GM18873 (cell line): ENCODE measurements around the gene PTPN23.

ENCODE experiments used
- ATAC-seq: cut with Tn5 transposase; IDR thresholded peaks from one replicate; pipeline ENCODE4 v1.9.1; 2021; ENCODE audit warnings: mild to moderate bottlenecking, moderate library complexity, moderate number of reproducible peaks; ENCODE audit not compliant: unreplicated experiment, low FRiP score

Gene PTPN23

GRCh38 chr3:47370887-47371697 is 9.7 kb upstream of the PTPN23 start:
- ATAC-seq, result no peak

GRCh38 chr3:47374587-47374986 is 6.2 kb upstream of the PTPN23 start:
- ATAC-seq, result no peak

GRCh38 chr3:47376393-47376792 is 4.4 kb upstream of the PTPN23 start:
- ATAC-seq, result no peak

- no peak for ATAC-seq
These were observed 3.6 kb upstream of the PTPN23 start for GRCh38 chr3:47377186-47377585.

GRCh38 chr3:47378869-47379268 is 2.0 kb upstream of the PTPN23 start:
- no peak for ATAC-seq

GRCh38 chr3:47379411-47379899 is 1.4 kb upstream of the PTPN23 start:
- no peak for ATAC-seq

- no peak for ATAC-seq
These were observed 708 bp upstream of the PTPN23 start for GRCh38 chr3:47380026-47380600.

GRCh38 chr3:47381317-47382157 is 716 bp downstream of the PTPN23 start:
- peak; percentile 40 for ATAC-seq

GRCh38 chr3:47384425-47384824 is 3.6 kb downstream of the PTPN23 start:
- ATAC-seq, result no peak

- no peak for ATAC-seq
These were observed 4.2 kb downstream of the PTPN23 start for GRCh38 chr3:47385007-47385406.

GRCh38 chr3:47385796-47386195 is 5.0 kb downstream of the PTPN23 start:
- no peak for ATAC-seq

GRCh38 chr3:47392933-47393332 is 12.1 kb downstream of the PTPN23 start:
- no peak for ATAC-seq

- no peak for ATAC-seq
These were observed 13.5 kb downstream of the PTPN23 start for GRCh38 chr3:47394140-47394870.

GRCh38 chr3:47394881-47395280 is 14.1 kb downstream of the PTPN23 start:
- no peak for ATAC-seq

GRCh38 chr3:47398228-47398627 is 17.4 kb downstream of the PTPN23 start:
- ATAC-seq, result no peak

- ATAC-seq, result no peak
These were observed 18.2 kb downstream of the PTPN23 start for GRCh38 chr3:47399016-47399415.

GRCh38 chr3:47399531-47400270 is 18.9 kb downstream of the PTPN23 start:
- no peak for ATAC-seq

GRCh38 chr3:47404431-47404876 is 23.6 kb downstream of the PTPN23 start:
- no peak for ATAC-seq

GRCh38 chr3:47404955-47405790 is 24.4 kb downstream of the PTPN23 start:
- ATAC-seq, result no peak
